IMR-90 (cell line): ENCODE measurements around the gene ATP9B. TPM values are rescaled to one million over a fixed set of nuclear protein-coding genes. Genes with fewer than 3 reads are reported as not detected.

Source experiments
- ATAC-seq: fragments of 200-7000 bp; cut with Tn5 transposase; 2 replicates; pipeline ENCODE4 v1.9.1; 2020; ENCODE audit warnings: low read depth, mild to moderate bottlenecking, moderate library complexity
- BruUV-seq: library from RNA; stranded (reverse); fragments of 400-500 nt; replicated peaks from 2 replicates; lab custom pipeline; 2021; lab: Mats Ljungman, UMichigan
- CTCF ChIA-PET: fragments of 300-600 bp; formaldehyde crosslinking; extraction: SDS; loops from one replicate; lab custom pipeline; 2021; ENCODE audit warnings: antibody characterized with exemption; lab: Yijun Ruan, JAX
- POLR2A ChIA-PET: fragments of 300-600 bp; sonication (Branson Sonifier 250); formaldehyde crosslinking; loops from one replicate; lab custom pipeline; 2022; ENCODE audit warnings: antibody characterized with exemption; ENCODE audit not compliant: unreplicated experiment; lab: Charles Lee
- DNase-seq: peaks from one replicate; pipeline ENCODE4 v3.0.0; 2013
- H2AFZ ChIP-seq: replicated peaks from 2 replicates; pipeline ENCODE3; 2013; ENCODE audit warnings: low read length, mild to moderate bottlenecking; ENCODE audit not compliant: poor library complexity
- H2AK5ac ChIP-seq: 2 replicates; pipeline ENCODE4 v1.6.1; 2013; ENCODE audit warnings: low read depth, low read length, inconsistent platforms
- H2AK9ac ChIP-seq: replicated peaks from 2 replicates; pipeline ENCODE3; 2013; ENCODE audit warnings: mild to moderate bottlenecking, low read depth, low read length, moderate library complexity; ENCODE audit not compliant: poor library complexity
- H2BK120ac ChIP-seq: 2 replicates; pipeline ENCODE4 v1.6.1; 2013; ENCODE audit warnings: low read depth, low read length, inconsistent platforms
- H2BK15ac ChIP-seq: 3 replicates; pipeline ENCODE4 v1.6.1; 2013; ENCODE audit warnings: low read depth, low read length, inconsistent platforms
- H2BK20ac ChIP-seq: 2 replicates; pipeline ENCODE4 v1.6.1; 2013; ENCODE audit warnings: low read depth, mild to moderate bottlenecking, inconsistent platforms, low read length, moderate library complexity
- H2BK5ac ChIP-seq: 2 replicates; pipeline ENCODE4 v1.6.1; 2013; ENCODE audit warnings: mild to moderate bottlenecking, low read depth, low read length, inconsistent platforms; ENCODE audit not compliant: poor library complexity, severe bottlenecking
- H3K14ac ChIP-seq: replicated peaks from 2 replicates; pipeline ENCODE4 v1.6.1; 2013; ENCODE audit warnings: low read depth, low read length, inconsistent platforms
- H3K18ac ChIP-seq: 2 replicates; pipeline ENCODE4 v1.6.1; 2013; ENCODE audit warnings: low read depth, low read length, control low read depth
- H3K23ac ChIP-seq: 2 replicates; pipeline ENCODE4 v1.6.1; 2013; ENCODE audit warnings: low read depth, low read length, inconsistent platforms
- H3K27ac ChIP-seq: 2 replicates; pipeline ENCODE4 v1.5.1; 2013; ENCODE audit warnings: mild to moderate bottlenecking, control low read depth, low read length; ENCODE audit not compliant: insufficient read depth
- H3K27me3 ChIP-seq: 2 replicates; pipeline ENCODE4 v1.6.1; 2013; ENCODE audit warnings: low read length; ENCODE audit not compliant: control insufficient read depth, insufficient read depth
- H3K36me3 ChIP-seq: 2 replicates; pipeline ENCODE4 v1.6.1; 2013; ENCODE audit warnings: low read length, mixed read lengths; ENCODE audit not compliant: control insufficient read depth, insufficient read depth
- H3K4ac ChIP-seq: 2 replicates; pipeline ENCODE4 v1.6.1; 2013; ENCODE audit warnings: low read depth, low read length, inconsistent platforms
- H3K4me1 ChIP-seq: 2 replicates; pipeline ENCODE4 v1.6.1; 2013; ENCODE audit warnings: low read length, mixed read lengths; ENCODE audit not compliant: control insufficient read depth, insufficient read depth
- H3K4me2 ChIP-seq: 2 replicates; pipeline ENCODE4 v1.6.1; 2013; ENCODE audit warnings: low read depth, mild to moderate bottlenecking, control low read depth, low read length, moderate library complexity
- H3K4me3 ChIP-seq: 2 replicates; pipeline ENCODE4 v1.5.1; 2013; ENCODE audit warnings: low read depth, mild to moderate bottlenecking, control low read depth, low read length, moderate library complexity; ENCODE audit not compliant: insufficient read depth
- H3K56ac ChIP-seq: 2 replicates; pipeline ENCODE4 v1.6.1; 2013; ENCODE audit warnings: low read length, inconsistent platforms; ENCODE audit not compliant: insufficient read depth; ENCODE audit errors: extremely low read depth
- H3K79me1 ChIP-seq, 2 experiments: 2 replicates each; pipeline ENCODE4 v1.6.1; 2013; ENCODE audit warnings: low read length in 2 of 2, inconsistent platforms in 1 of 2, low read depth in 1 of 2
- H3K9ac ChIP-seq: 2 replicates; pipeline ENCODE4 v1.6.1; 2013; ENCODE audit warnings: low read depth, low read length, control low read depth
- H3K9me1 ChIP-seq: 2 replicates; pipeline ENCODE4 v1.6.1; 2013; ENCODE audit warnings: low read length, inconsistent platforms; ENCODE audit not compliant: insufficient read depth
- H3K9me3 ChIP-seq: 2 replicates; pipeline ENCODE4 v1.6.1; 2013; ENCODE audit warnings: low read length; ENCODE audit not compliant: control insufficient read depth, insufficient read depth
- H4K20me1 ChIP-seq: 2 replicates; pipeline ENCODE4 v1.6.1; 2013; ENCODE audit warnings: low read length, inconsistent platforms; ENCODE audit not compliant: insufficient read depth
- H4K5ac ChIP-seq: 2 replicates; pipeline ENCODE4 v1.6.1; 2013; ENCODE audit warnings: mild to moderate bottlenecking, low read depth, low read length, control low read depth
- H4K8ac ChIP-seq, 2 experiments: 2 replicates each; pipeline ENCODE4 v1.6.1; 2013; ENCODE audit warnings: low read depth in 2 of 2, low read length in 2 of 2, control low read depth in 1 of 2, inconsistent platforms in 1 of 2
- H4K91ac ChIP-seq: 2 replicates; pipeline ENCODE4 v1.6.1; 2013; ENCODE audit warnings: low read depth, low read length, inconsistent platforms; ENCODE audit not compliant: insufficient read depth
- CHD1 ChIP-seq: IDR thresholded peaks from 2 replicates; pipeline ENCODE4 v1.6.1; 2012; ENCODE audit warnings: low read depth, low read length, improper control_type of control experiment
- CTCF ChIP-seq: conservative IDR thresholded peaks from 2 replicates; pipeline ENCODE4 v1.5.1; 2012; ENCODE audit warnings: mild to moderate bottlenecking, low read depth, low read length, improper control_type of control experiment
- WGBS, 2 experiments: methylation state at CpG; one replicate each; pipeline versions ENCODE4 v1.1.5 to v1.1.7; 2013; ENCODE audit warnings: missing lambda C conversion rate in 2 of 2; ENCODE audit not compliant: insufficient read length in 1 of 2; ENCODE audit errors: extremely low coverage in 2 of 2; 5-methylcytosine and 5-hydroxymethylcytosine counted together
- dilution Hi-C: fragments of 300-500 bp; cut with HindIII; formaldehyde crosslinking; loops from one replicate; pipeline ENCODE4 v1.14.3; 2018; ENCODE audit warnings: low sequenced_read_pairs; ENCODE audit not compliant: unreplicated experiment
- in situ Hi-C: fragments of 300-500 bp; cut with MboI; formaldehyde crosslinking; loops from 3 replicates; pipeline ENCODE4 v1.14.3; 2019; ENCODE audit warnings: low sequenced_read_pairs, inconsistent platforms, mixed read lengths
- intact Hi-C: fragments of 100-400 bp; cut with micrococcal nuclease; formaldehyde crosslinking; loops from 2 replicates; pipeline ENCODE4 v1.10.0; 2022
- polyA plus RNA-seq, 3 experiments: library from polyadenylated mRNA; depleted of rRNA; stranded (reverse); fragments of >200 nt; gene quantifications; 2 replicates each; pipeline ENCODE4 v1.2.3, GENCODE V29; 2012; ENCODE audit warnings: low replicate concordance in 1 of 3
- total RNA-seq: library from RNA; depleted of rRNA; stranded (reverse); fragments of >200 nt; gene quantifications from 2 replicates; pipeline ENCODE4 v1.2.3, GENCODE V29; 2012

Gene ATP9B
- total and polyA plus RNA-seq, 2 of the 4 experiments (the other 2 are of a cell fraction) = 11.0 to 11.5 TPM

- dilution Hi-C loops = no loop called here
- Histone ChIP-seq H3K27ac (no peak overlapping the region), H3K27me3 (no peaks in the 10 kb centered on the region), H3K14ac (no peak overlapping the region), H3K36me3 (peaks cover 20% of the 10 kb centered on the region), H3K18ac (no peak overlapping the region), H3K4me3 (no peak overlapping the region), H3K9me3 (no peaks in the 10 kb centered on the region), H2BK15ac (no peak overlapping the region), H4K8ac (no peak overlapping the region), H4K20me1 (no peaks in the 10 kb centered on the region), H3K79me1 (no peaks in the 10 kb centered on the region), H3K9me1 (peaks cover 3% of the 10 kb centered on the region; the same call in 1 of the 2 replicates), H3K4ac (no peak overlapping the region), H2BK5ac (no peak overlapping the region), H3K4me1 (no peaks in the 10 kb centered on the region), H3K56ac (no peak overlapping the region), H3K23ac (no peak overlapping the region), H2AK5ac (no peak overlapping the region), H3K9ac (no peak overlapping the region), H4K5ac (no peak overlapping the region), H3K4me2 (no peak overlapping the region), H4K91ac (no peak overlapping the region), H2AFZ (no peak overlapping the region), H2AK9ac (no peak overlapping the region), H2BK20ac (no peak overlapping the region), H2BK120ac (no peak overlapping the region)
- WGBS, 2 experiments = 96% methylated on average over 15 of the region's 19 CpGs; no CpG with 5 or more reads in 1 of the 2 experiments
- ATAC-seq (no peak), DNase-seq (no peak)
- TF ChIP-seq CTCF (no peak), CHD1 (no peak)
- CTCF ChIA-PET = no interaction called here
- no TSS peak for BruUV-seq
- in situ Hi-C loops = no loop called here
- POLR2A ChIA-PET = no interaction called here
- intact Hi-C loops = no loop called here
Measured at GRCh38 chr18:79339094-79339908, 270.1 kb downstream of the ATP9B start.
